K562 (cell line): ENCODE measurements around the gene POLD4. TPM values are rescaled to one million over a fixed set of nuclear protein-coding genes. Genes with fewer than 3 reads are reported as not detected.

ENCODE experiments used
- CBFA2T3 ChIP-seq: fragments of 450-650 bp; IDR thresholded peaks from 2 replicates; pipeline ENCODE4 v1.6.1; 2017
- CREB5 ChIP-seq: fragments of 250-450 bp; sonication (Bioruptor Pico); IDR thresholded peaks from 2 replicates; pipeline ENCODE4 v1.5.0; 2020; ENCODE audit warnings: mild to moderate bottlenecking
- DNMT1 ChIP-seq: fragments of 450-650 bp; IDR thresholded peaks from 2 replicates; pipeline ENCODE4 v1.6.1; 2016; ENCODE audit warnings: antibody characterized with exemption, mild to moderate bottlenecking
- ELF2 ChIP-seq: fragments of 250-450 bp; sonication (Bioruptor Pico); IDR thresholded peaks from 2 replicates; pipeline ENCODE4 v1.5.0; 2021; ENCODE audit warnings: mild to moderate bottlenecking
- GATAD2A ChIP-seq: fragments of 450-650 bp; IDR thresholded peaks from 2 replicates; pipeline ENCODE4 v1.6.1; 2017
- GTF2E2 ChIP-seq: fragments of 200-800 bp; sonication (Bioruptor generic); IDR thresholded peaks from 2 replicates; pipeline ENCODE4 v1.6.1; 2016; ENCODE audit warnings: missing genetic modification characterization, missing compliant biosample characterization
- KLF13 ChIP-seq: fragments of 450-650 bp; IDR thresholded peaks from 2 replicates; pipeline ENCODE4 v1.6.1; 2016; ENCODE audit warnings: missing genetic modification characterization, low read depth, mild to moderate bottlenecking, missing compliant biosample characterization, moderate library complexity, borderline replicate concordance
- KLF16 ChIP-seq: IDR thresholded peaks from 2 replicates; pipeline ENCODE4 v1.6.1; 2016; ENCODE audit warnings: antibody characterized with exemption
- MCM3 ChIP-seq: fragments of 450-650 bp; IDR thresholded peaks from 2 replicates; pipeline ENCODE4 v1.6.1; 2016
- NFYB ChIP-seq: IDR thresholded peaks from 2 replicates; pipeline ENCODE4 v1.6.1; 2011; ENCODE audit warnings: mild to moderate bottlenecking, moderate library complexity; ENCODE audit not compliant: insufficient read length; ENCODE audit errors: extremely low read depth
- POLR2G ChIP-seq: fragments of 200-400 bp; formaldehyde crosslinking; IDR thresholded peaks from 2 replicates; pipeline ENCODE4 v1.6.1; 2017; ENCODE audit warnings: low read depth, mild to moderate bottlenecking, antibody characterized with exemption, low read length, moderate library complexity
- PPARD ChIP-seq: fragments of 250-450 bp; sonication (Bioruptor Pico); IDR thresholded peaks from 2 replicates; pipeline ENCODE4 v1.8.0; 2022; ENCODE audit warnings: inconsistent platforms, mild to moderate bottlenecking, moderate library complexity
- ZBTB33 ChIP-seq: sonication (generic); formaldehyde crosslinking; IDR thresholded peaks from 2 replicates; pipeline ENCODE4 v1.8.1; 2023; ENCODE audit warnings: mild to moderate bottlenecking, missing genetic modification reagents
- ZNF274 ChIP-seq: IDR thresholded peaks from 2 replicates; pipeline ENCODE4 v1.6.1; 2011; ENCODE audit warnings: low read depth, mild to moderate bottlenecking, low read length, moderate library complexity, borderline replicate concordance
- ZNF584 ChIP-seq: fragments of 200-800 bp; sonication (Bioruptor generic); IDR thresholded peaks from 2 replicates; pipeline ENCODE4 v1.6.1; 2016; ENCODE audit warnings: low read depth, mild to moderate bottlenecking, missing genetic modification characterization, missing compliant biosample characterization
- ZNF77 ChIP-seq: fragments of 250-450 bp; sonication (Bioruptor Pico); IDR thresholded peaks from 2 replicates; pipeline ENCODE4 v1.5.0; 2020
- polyA plus RNA-seq, 8 experiments: library from polyadenylated mRNA; depleted of rRNA in 4 of 8; stranded (reverse) in 5 of 8; unstranded in 3 of 8; fragments of >200 nt; fragmentation: Nextera tagmentation in 2 of 8; fragmentation: Illumina TruSeq in 1 of 8; extraction: Ambion mirVana in 2 of 8; extraction: Trizol in 1 of 8; gene quantifications; 2 replicates each; pipeline versions ENCODE4 v1.2.1 to v1.2.3, GENCODE V29; 2011 to 2014; ENCODE audit warnings: inconsistent platforms in 1 of 8, missing spikeins in 1 of 8
- total RNA-seq, 7 experiments: library from RNA; depleted of rRNA in 6 of 7; stranded (reverse); fragments of >200 nt in 6 of 7; fragmentation: Illumina TruSeq in 2 of 7; extraction: Trizol in 2 of 7; gene quantifications; 2 replicates each; pipeline versions ENCODE4 v1.2.1 to v1.2.3, GENCODE V29; 2011 to 2021; ENCODE audit warnings: low replicate concordance in 1 of 7
- TF ChIP-seq, protein P1 (sequence below): fragments of 250-450 bp; sonication (Bioruptor Pico); IDR thresholded peaks from 2 replicates; pipeline ENCODE4 v1.6.1; 2021; ENCODE audit warnings: mild to moderate bottlenecking
- TF ChIP-seq, protein P2 (sequence below): fragments of 450-650 bp; IDR thresholded peaks from 2 replicates; pipeline ENCODE4 v1.6.1; 2014; ENCODE audit warnings: low read depth, mild to moderate bottlenecking, moderate library complexity, borderline replicate concordance
- TF ChIP-seq, protein P3 (sequence below): fragments of 450-650 bp; IDR thresholded peaks from 2 replicates; pipeline ENCODE4 v1.6.1; 2018; ENCODE audit warnings: mild to moderate bottlenecking, low read depth; ENCODE audit not compliant: partially characterized antibody
- TF ChIP-seq, protein P4 (sequence below): fragments of 450-650 bp; IDR thresholded peaks from 2 replicates; pipeline ENCODE4 v1.6.1; 2016; ENCODE audit warnings: low read depth, mild to moderate bottlenecking, moderate library complexity

Gene POLD4
- total and polyA plus RNA-seq, 9 of the 15 experiments (the other 6 are each of a cell fraction or from before 2014, with no cell fraction given): 5.8 to 64.5 (median 18.3) TPM

DNA sequence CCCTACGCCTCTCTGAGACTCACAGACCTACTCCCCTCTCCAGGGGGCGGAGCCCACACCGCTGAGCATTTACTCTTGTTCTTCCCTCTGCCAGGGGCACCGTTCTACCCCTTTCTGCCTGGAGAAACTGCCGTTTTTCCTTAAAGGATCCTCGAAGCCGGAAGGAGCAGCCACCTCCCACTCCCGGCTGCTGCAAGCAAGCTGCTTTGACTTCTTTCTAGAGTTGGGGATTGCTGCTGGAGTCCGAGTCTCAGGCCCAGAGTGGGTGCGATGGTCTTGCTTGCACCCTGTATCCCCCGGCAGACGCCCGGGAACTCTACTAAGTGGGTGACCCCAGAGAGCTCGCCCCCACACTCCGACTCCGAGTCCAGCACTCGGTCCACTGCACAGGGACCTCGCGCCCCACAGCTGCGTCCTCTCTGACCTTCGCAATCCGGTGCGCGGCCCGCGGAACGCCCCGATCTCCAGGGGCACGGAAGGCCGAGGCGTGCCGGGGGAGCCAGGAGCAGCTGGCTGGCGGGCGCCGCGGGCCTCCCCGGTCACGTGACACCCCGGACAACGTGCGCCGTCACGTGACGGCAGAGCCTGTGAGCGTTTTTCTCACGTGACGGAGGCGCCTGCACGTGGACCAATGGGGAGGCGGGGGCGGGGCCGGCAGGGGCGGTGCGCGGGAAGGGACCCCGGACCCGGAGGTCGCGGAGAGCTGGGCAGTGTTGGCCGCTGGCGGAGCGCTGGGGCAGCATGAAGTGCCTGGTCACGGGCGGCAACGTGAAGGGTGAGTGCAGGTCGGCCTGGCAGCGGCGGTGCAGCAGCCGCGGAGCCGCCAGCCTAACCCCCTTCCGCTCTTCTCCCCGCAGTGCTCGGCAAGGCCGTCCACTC is 38.2 kb upstream of the POLD4 start, which contains the start of gene RAD9A (continued):
- TF ChIP-seq, protein P1, sequence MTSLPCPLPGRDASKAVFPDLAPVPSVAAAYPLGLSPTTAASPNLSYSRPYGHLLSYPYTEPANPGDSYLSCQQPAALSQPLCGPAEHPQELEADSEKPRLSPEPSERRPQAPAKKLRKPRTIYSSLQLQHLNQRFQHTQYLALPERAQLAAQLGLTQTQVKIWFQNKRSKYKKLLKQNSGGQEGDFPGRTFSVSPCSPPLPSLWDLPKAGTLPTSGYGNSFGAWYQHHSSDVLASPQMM (CRISPR knock-in tag): no peak
- TF ChIP-seq MCM3 (no peak), NFYB (peak; percentile 86), PPARD (CRISPR knock-in tag) (no peak), ZNF274 (no peak), DNMT1 (no peak), KLF13 (tag) (0 out of 2 replicates have a peak, but pooled peaks have one; percentile 16), ZNF584 (CRISPR knock-in tag) (no peak), ZBTB33 (CRISPR knock-in tag) (peak; percentile 84), KLF16 (no peak), ELF2 (CRISPR knock-in tag) (no peak; the same call in 1 of the 2 replicates), ZNF77 (no peak), CBFA2T3 (peak; percentile 30; the same call in 1 of the 2 replicates), CREB5 (CRISPR knock-in tag) (no peak), GATAD2A (0 out of 2 replicates have a peak, but pooled peaks have one; percentile 24), GTF2E2 (tag) (no peak; the same call in 1 of the 2 replicates), POLR2G (peak; percentile 83)
- TF ChIP-seq, protein P2, sequence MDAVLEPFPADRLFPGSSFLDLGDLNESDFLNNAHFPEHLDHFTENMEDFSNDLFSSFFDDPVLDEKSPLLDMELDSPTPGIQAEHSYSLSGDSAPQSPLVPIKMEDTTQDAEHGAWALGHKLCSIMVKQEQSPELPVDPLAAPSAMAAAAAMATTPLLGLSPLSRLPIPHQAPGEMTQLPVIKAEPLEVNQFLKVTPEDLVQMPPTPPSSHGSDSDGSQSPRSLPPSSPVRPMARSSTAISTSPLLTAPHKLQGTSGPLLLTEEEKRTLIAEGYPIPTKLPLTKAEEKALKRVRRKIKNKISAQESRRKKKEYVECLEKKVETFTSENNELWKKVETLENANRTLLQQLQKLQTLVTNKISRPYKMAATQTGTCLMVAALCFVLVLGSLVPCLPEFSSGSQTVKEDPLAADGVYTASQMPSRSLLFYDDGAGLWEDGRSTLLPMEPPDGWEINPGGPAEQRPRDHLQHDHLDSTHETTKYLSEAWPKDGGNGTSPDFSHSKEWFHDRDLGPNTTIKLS: peak; percentile 41; the same call in 1 of the 2 replicates
- TF ChIP-seq, protein P3, sequence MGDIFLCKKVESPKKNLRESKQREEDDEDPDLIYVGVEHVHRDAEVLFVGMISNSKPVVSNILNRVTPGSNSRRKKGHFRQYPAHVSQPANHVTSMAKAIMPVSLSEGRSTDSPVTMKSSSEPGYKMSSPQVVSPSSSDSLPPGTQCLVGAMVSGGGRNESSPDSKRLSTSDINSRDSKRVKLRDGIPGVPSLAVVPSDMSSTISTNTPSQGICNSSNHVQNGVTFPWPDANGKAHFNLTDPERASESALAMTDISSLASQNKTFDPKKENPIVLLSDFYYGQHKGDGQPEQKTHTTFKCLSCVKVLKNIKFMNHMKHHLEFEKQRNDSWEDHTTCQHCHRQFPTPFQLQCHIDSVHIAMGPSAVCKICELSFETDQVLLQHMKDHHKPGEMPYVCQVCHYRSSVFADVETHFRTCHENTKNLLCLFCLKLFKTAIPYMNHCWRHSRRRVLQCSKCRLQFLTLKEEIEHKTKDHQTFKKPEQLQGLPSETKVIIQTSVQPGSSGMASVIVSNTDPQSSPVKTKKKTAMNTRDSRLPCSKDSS: no peak
- TF ChIP-seq, protein P4, sequence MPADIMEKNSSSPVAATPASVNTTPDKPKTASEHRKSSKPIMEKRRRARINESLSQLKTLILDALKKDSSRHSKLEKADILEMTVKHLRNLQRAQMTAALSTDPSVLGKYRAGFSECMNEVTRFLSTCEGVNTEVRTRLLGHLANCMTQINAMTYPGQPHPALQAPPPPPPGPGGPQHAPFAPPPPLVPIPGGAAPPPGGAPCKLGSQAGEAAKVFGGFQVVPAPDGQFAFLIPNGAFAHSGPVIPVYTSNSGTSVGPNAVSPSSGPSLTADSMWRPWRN: peak; percentile 46; the same call in 1 of the 2 replicates
